HG02623 (cell line): Measurements from ENCODE around the gene GOLGA8F.
"Not testable (repeated sequence)": the region's sequence is repeated elsewhere in the genome, so short reads cannot be mapped to it uniquely, and the experiment has no call there.

Experiments
- ATAC-seq: cut with Tn5 transposase; IDR thresholded peaks from one replicate; pipeline ENCODE4 v1.9.1; 2021; ENCODE audit warnings: moderate library complexity; ENCODE audit not compliant: unreplicated experiment

Gene GOLGA8F

GRCh38 chr15:28378364-28378763 is at the start of gene GOLGA8F:
Gene GOLGA8F, plus strand, starts transcription at chr15:28378664. Its CDS starts 98 bp downstream, at chr15:28378762.
- not testable (repeated sequence) for ATAC-seq

GRCh38 chr15:28357984-28358383 is 20.5 kb upstream of the GOLGA8F start, which contains the start of gene GOLGA6L24:
Gene GOLGA6L24, minus strand, starts transcription at chr15:28358084. Its CDS starts 61 bp downstream, at chr15:28358023.
- ATAC-seq, result not testable (repeated sequence)

- not testable (repeated sequence) for ATAC-seq
Observed at GRCh38 chr15:28365502-28365901, 13.0 kb upstream of the GOLGA8F start.

- not testable (repeated sequence) for ATAC-seq
Observed at GRCh38 chr15:28380053-28380452, 1.6 kb downstream of the GOLGA8F start.

GRCh38 chr15:28396022-28396421 is 17.6 kb downstream of the GOLGA8F start:
- ATAC-seq, result not testable (repeated sequence)

- ATAC-seq, result not testable (repeated sequence)
Observed at GRCh38 chr15:28402774-28403435, 24.4 kb downstream of the GOLGA8F start.

GRCh38 chr15:28420470-28420869 is 42.0 kb downstream of the GOLGA8F start:
- not testable (repeated sequence) for ATAC-seq

GRCh38 chr15:28435594-28435993 is 57.1 kb downstream of the GOLGA8F start:
- not testable (repeated sequence) for ATAC-seq
